Astrocyte (in vitro differentiated cells and primary cell): ENCODE measurements around the gene PPIL3.

Experiments
- EZH2 ChIP-seq: IDR thresholded peaks from 2 replicates; pipeline ENCODE4 v1.6.1; 2012; ENCODE audit warnings: mild to moderate bottlenecking, low read length, inconsistent platforms; ENCODE audit not compliant: insufficient read depth
- TF ChIP-seq, protein P1 (sequence below): IDR thresholded peaks from 2 replicates; pipeline ENCODE4 v1.5.1; 2011; ENCODE audit warnings: low read depth, mild to moderate bottlenecking, inconsistent platforms, low read length, moderate library complexity; ENCODE audit not compliant: insufficient read depth

DNA sequence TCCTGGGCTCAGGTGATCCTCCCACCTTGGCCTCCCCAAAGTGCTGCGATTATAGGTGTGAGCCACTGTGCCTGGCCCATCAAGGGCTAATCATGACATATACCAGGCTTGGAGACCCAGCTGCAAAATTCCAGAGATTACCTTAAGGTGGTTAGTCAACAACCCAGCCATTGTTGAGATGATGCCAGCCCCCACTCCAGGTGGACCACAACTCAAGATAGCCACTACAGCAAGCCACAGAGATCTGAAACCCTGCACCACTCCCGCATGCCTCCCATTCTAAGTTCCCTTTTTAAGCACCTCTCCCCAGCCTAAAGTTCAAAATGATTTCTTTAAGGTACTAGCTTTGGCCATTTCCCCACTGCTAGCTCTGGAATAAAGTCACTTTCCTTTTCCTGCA lies 19.9 kb downstream of the PPIL3 start:
- TF ChIP-seq, protein P1, sequence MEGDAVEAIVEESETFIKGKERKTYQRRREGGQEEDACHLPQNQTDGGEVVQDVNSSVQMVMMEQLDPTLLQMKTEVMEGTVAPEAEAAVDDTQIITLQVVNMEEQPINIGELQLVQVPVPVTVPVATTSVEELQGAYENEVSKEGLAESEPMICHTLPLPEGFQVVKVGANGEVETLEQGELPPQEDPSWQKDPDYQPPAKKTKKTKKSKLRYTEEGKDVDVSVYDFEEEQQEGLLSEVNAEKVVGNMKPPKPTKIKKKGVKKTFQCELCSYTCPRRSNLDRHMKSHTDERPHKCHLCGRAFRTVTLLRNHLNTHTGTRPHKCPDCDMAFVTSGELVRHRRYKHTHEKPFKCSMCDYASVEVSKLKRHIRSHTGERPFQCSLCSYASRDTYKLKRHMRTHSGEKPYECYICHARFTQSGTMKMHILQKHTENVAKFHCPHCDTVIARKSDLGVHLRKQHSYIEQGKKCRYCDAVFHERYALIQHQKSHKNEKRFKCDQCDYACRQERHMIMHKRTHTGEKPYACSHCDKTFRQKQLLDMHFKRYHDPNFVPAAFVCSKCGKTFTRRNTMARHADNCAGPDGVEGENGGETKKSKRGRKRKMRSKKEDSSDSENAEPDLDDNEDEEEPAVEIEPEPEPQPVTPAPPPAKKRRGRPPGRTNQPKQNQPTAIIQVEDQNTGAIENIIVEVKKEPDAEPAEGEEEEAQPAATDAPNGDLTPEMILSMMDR: no peak
- no peak for TF ChIP-seq EZH2
